Activated CD8-positive, alpha-beta T cell treated with anti-CD3 and anti-CD28 coated beads for 36 hours (primary cell): ENCODE results near the gene FAM83C. TPM values are rescaled to one million over a fixed set of nuclear protein-coding genes. Genes with fewer than 3 reads are reported as not detected.
A peak's percentile ranks its signal among the peaks of the same experiment; 100 is the strongest.
"Not testable (repeated sequence)": the region's sequence is repeated elsewhere in the genome, so short reads cannot be mapped to it uniquely, and the experiment has no call there.

ENCODE experiments used
- ATAC-seq: fragments of 200-7000 bp; cut with Tn5 transposase; one replicate; pipeline ENCODE4 v1.10.0; 2021; ENCODE audit warnings: mild to moderate bottlenecking, moderate library complexity
- CTCF ChIA-PET: fragments of 350-600 bp; sonication (Branson Sonifier 250); formaldehyde crosslinking; loops from one replicate; lab custom pipeline; 2021; ENCODE audit warnings: antibody characterized with exemption; lab: Charles Lee
- POLR2A ChIA-PET: fragments of 350-600 bp; sonication (Branson Sonifier 250); formaldehyde crosslinking; loops from one replicate; lab custom pipeline; 2021; ENCODE audit warnings: antibody characterized with exemption; lab: Charles Lee
- DNase-seq: peaks from one replicate; pipeline ENCODE4 v3.0.0-alpha.2; 2020
- H3K27ac Mint-ChIP-seq: one replicate; pipeline ENCODE4 v1.8.0; 2021; ENCODE audit warnings: mild to moderate bottlenecking, mixed read lengths
- H3K27me3 Mint-ChIP-seq: one replicate; pipeline ENCODE4 v1.8.0; 2021; ENCODE audit warnings: mixed read lengths
- H3K36me3 Mint-ChIP-seq: one replicate; pipeline ENCODE4 v1.8.0; 2021; ENCODE audit warnings: low read depth, mixed read lengths
- H3K4me1 Mint-ChIP-seq: one replicate; pipeline ENCODE4 v1.8.0; 2021; ENCODE audit warnings: low read depth, mixed read lengths
- H3K4me3 Mint-ChIP-seq: one replicate; pipeline ENCODE4 v1.8.0; 2021; ENCODE audit warnings: mild to moderate bottlenecking, moderate library complexity, mixed read lengths
- H3K9me3 Mint-ChIP-seq: one replicate; pipeline ENCODE4 v1.8.0; 2021; ENCODE audit warnings: mixed read lengths
- CTCF ChIP-seq: fragments of 200-600 bp; IDR thresholded peaks from one replicate; pipeline ENCODE4 v1.8.0; 2022; ENCODE audit warnings: antibody characterized with exemption, mild to moderate bottlenecking
- intact Hi-C: fragments of 100-400 bp; cut with micrococcal nuclease; formaldehyde crosslinking; loops from one replicate; pipeline ENCODE4 v1.10.0; 2022
- total RNA-seq, 2 experiments: library from RNA; stranded (reverse); gene quantifications; one replicate each; pipeline ENCODE4 v1.2.3, GENCODE V29; 2021

The FAM83C gene
- total RNA-seq, 2 experiments from 2014 or later, result not detected

GRCh38 chr20:35269055-35269781, 23.0 kb downstream of the FAM83C start:
- Mint-ChIP-seq H3K27ac (no peak overlapping the region), H3K27me3 (no peaks in the 10 kb centered on the region), H3K4me1 (peaks cover 2% of the 10 kb centered on the region), H3K4me3 (no peak overlapping the region), H3K36me3 (peaks cover 13% of the 10 kb centered on the region), H3K9me3 (no peaks in the 10 kb centered on the region)
- intact Hi-C loops, result no loop called here
- peak; percentile 71 for TF ChIP-seq CTCF
- ChIA-PET CTCF (interaction anchor here (0.6 to 4.9 kb wide), 21 partner anchors 9 to 443 kb away, joined by 3 to 38 read pairs (median 3); partner anchors contain the start of genes EDEM2, EIF6, MMP24OS and NCOA6), POLR2A (interaction anchor here (0.9 to 1.7 kb wide), 4 partner anchors 9 to 35 kb away, joined by 3 to 5 read pairs (median 4); partner anchors contain the start of genes EIF6 and MMP24OS)
- ATAC-seq (peak; percentile 82), DNase-seq (peak; percentile 73)

GRCh38 chr20:35267092-35267491, 25.1 kb downstream of the FAM83C start:
- POLR2A ChIA-PET, result interaction anchor here (0.7 to 1.5 kb wide), 3 partner anchors 9 to 12 kb away, joined by 3 to 6 read pairs (median 3); no protein-coding TSS in a partner anchor
- CTCF ChIA-PET, result interaction anchor here (1.2 to 1.9 kb wide), 2 partner anchors 13 to 36 kb away, joined by 3 to 5 read pairs; no protein-coding TSS in a partner anchor
- no peaks in the 10 kb centered on the region for H3K27me3 Mint-ChIP-seq
- H3K27ac Mint-ChIP-seq, result no peak overlapping the region
- no peaks in the 10 kb centered on the region for H3K9me3 Mint-ChIP-seq
- ATAC-seq (no peak), DNase-seq (no peak)
- H3K4me1 Mint-ChIP-seq, result peaks cover 2% of the 10 kb centered on the region
- TF ChIP-seq CTCF, result no peak
- peaks cover 13% of the 10 kb centered on the region for H3K36me3 Mint-ChIP-seq
- intact Hi-C loops, result no loop called here
- no peak overlapping the region for H3K4me3 Mint-ChIP-seq

- H3K36me3 Mint-ChIP-seq, result peaks cover 9% of the 10 kb centered on the region
- intact Hi-C loops, result no loop called here
- ATAC-seq (no peak), DNase-seq (no peak)
- CTCF ChIA-PET, result interaction anchor here (0.9 to 1.4 kb wide), 5 partner anchors 8 to 200 kb away, joined by 3 to 4 read pairs (median 4); no protein-coding TSS in a partner anchor
- H3K9me3 Mint-ChIP-seq, result no peaks in the 10 kb centered on the region
- POLR2A ChIA-PET, result interaction anchor here (0.8 to 1.8 kb wide), 4 partner anchors 15 to 65 kb away, joined by 3 to 7 read pairs (median 3); no protein-coding TSS in a partner anchor
- peaks cover 2% of the 10 kb centered on the region for H3K4me1 Mint-ChIP-seq
- no peak overlapping the region for H3K27ac Mint-ChIP-seq
- no peaks in the 10 kb centered on the region for H3K27me3 Mint-ChIP-seq
- no peak for TF ChIP-seq CTCF
- no peak overlapping the region for H3K4me3 Mint-ChIP-seq
These were observed 27.5 kb downstream of the FAM83C start for GRCh38 chr20:35264755-35265154.

GRCh38 chr20:35263532-35264341, 28.5 kb downstream of the FAM83C start:
- Mint-ChIP-seq H3K36me3 (peaks cover 6% of the 10 kb centered on the region), H3K27ac (no peak overlapping the region), H3K27me3 (no peaks in the 10 kb centered on the region), H3K9me3 (no peaks in the 10 kb centered on the region), H3K4me1 (no peaks in the 10 kb centered on the region), H3K4me3 (no peak overlapping the region)
- ChIA-PET CTCF (interaction anchor here (1.3 to 1.4 kb wide), 2 partner anchors 69 to 119 kb away, joined by 3 to 4 read pairs; no protein-coding TSS in a partner anchor), POLR2A (interaction anchor here (0.8 to 1.8 kb wide), 6 partner anchors 9 to 66 kb away, joined by 3 to 7 read pairs (median 3); no protein-coding TSS in a partner anchor)
- intact Hi-C loops, result no loop called here
- DNase-seq (no peak), ATAC-seq (no peak)
- no peak for TF ChIP-seq CTCF

- H3K36me3 Mint-ChIP-seq, H3K27me3 Mint-ChIP-seq, H3K9me3 Mint-ChIP-seq, ATAC-seq, H3K27ac Mint-ChIP-seq, H3K4me3 Mint-ChIP-seq, intact Hi-C loops, CTCF ChIA-PET, DNase-seq, H3K4me1 Mint-ChIP-seq: not testable (repeated sequence)
- POLR2A ChIA-PET, result interaction anchor here (0.8 to 1.5 kb wide), 2 partner anchors 13 to 67 kb away, joined by 3 read pairs; no protein-coding TSS in a partner anchor
These were observed 29.3 kb downstream of the FAM83C start for GRCh38 chr20:35262731-35263531.

GRCh38 chr20:35262321-35262720, 29.9 kb downstream of the FAM83C start:
- intact Hi-C loops, H3K27ac Mint-ChIP-seq, H3K36me3 Mint-ChIP-seq, H3K9me3 Mint-ChIP-seq, H3K27me3 Mint-ChIP-seq, ATAC-seq, H3K4me1 Mint-ChIP-seq, H3K4me3 Mint-ChIP-seq, CTCF ChIA-PET, POLR2A ChIA-PET, DNase-seq: not testable (repeated sequence)
